Measurements from ENCODE around the gene GAK.

DNA sequence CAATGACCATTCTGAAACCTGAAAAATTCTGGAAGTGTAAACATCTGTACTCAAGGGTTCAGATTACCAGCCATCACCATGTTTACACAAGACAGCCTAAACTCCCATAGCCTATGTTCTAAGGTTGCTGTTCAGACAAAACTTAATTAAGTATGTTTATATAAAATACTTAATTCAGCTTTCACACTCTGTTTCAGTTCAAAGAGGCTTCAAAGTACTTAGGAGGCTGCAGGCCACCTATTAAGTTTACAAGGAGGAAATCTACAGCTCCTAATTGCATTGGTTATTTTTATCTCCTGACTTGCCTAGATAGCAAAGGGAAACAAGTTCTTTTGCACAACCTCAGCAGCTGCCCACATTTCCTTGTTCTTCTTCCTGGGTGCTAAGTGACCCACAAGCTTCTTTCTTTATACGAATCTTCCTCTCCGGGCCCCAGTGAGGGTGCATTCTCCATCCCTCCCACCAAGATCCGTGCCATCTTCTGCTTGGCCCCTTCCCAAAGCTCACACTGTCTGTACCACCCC lies 2.0 kb downstream of the GAK start:
- TF ChIP-seq, protein P1, sequence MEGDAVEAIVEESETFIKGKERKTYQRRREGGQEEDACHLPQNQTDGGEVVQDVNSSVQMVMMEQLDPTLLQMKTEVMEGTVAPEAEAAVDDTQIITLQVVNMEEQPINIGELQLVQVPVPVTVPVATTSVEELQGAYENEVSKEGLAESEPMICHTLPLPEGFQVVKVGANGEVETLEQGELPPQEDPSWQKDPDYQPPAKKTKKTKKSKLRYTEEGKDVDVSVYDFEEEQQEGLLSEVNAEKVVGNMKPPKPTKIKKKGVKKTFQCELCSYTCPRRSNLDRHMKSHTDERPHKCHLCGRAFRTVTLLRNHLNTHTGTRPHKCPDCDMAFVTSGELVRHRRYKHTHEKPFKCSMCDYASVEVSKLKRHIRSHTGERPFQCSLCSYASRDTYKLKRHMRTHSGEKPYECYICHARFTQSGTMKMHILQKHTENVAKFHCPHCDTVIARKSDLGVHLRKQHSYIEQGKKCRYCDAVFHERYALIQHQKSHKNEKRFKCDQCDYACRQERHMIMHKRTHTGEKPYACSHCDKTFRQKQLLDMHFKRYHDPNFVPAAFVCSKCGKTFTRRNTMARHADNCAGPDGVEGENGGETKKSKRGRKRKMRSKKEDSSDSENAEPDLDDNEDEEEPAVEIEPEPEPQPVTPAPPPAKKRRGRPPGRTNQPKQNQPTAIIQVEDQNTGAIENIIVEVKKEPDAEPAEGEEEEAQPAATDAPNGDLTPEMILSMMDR (IDR thresholded peaks at IDR 0.05; ENCODE audit: insufficient read depth, low read depth, low read length): no peak
- no peak for TF ChIP-seq EZH2 (IDR thresholded peaks at IDR 0.05; ENCODE audit: insufficient read depth, low read length)

Measured in astrocyte (in vitro differentiated cells and primary cell).